H1 (cell line): ENCODE measurements around the gene SMURF2. TPM values are rescaled to one million over a fixed set of nuclear protein-coding genes. Genes with fewer than 3 reads are reported as not detected.

ENCODE experiments used
- CTCF ChIA-PET: fragments of 300-600 bp; sonication (Branson Sonifier 250); formaldehyde crosslinking; loops from one replicate; lab custom pipeline; 2021; ENCODE audit not compliant: partially characterized antibody; lab: Charles Lee
- POLR2A ChIA-PET: fragments of 300-600 bp; sonication (Branson Sonifier 250); formaldehyde crosslinking; loops from one replicate; lab custom pipeline; 2021; ENCODE audit warnings: inconsistent platforms; ENCODE audit not compliant: partially characterized antibody; lab: Charles Lee
- DNase-seq, 2 experiments: peaks; one replicate each; pipeline versions ENCODE4 v3.0.0 to v3.0.0-alpha.2; 2010 to 2022; ENCODE audit warnings: low spot score in 2 of 2, low read depth in 1 of 2, mixed read lengths in 1 of 2
- FAIRE-seq: peaks from 2 replicates; lab custom pipeline; 2011; peaks lifted over from hg19 to GRCh38; lab: Jason Lieb, UNC
- H2AFZ ChIP-seq: 2 replicates; pipeline ENCODE4 v1.8.1; 2012; ENCODE audit warnings: low read length, inconsistent platforms
- H2AK5ac ChIP-seq: 2 replicates; pipeline ENCODE4 v1.6.1; 2013; ENCODE audit warnings: low read depth, low read length
- H2BK120ac ChIP-seq: replicated peaks from 2 replicates; pipeline ENCODE3; 2013; ENCODE audit warnings: low read depth, low read length, inconsistent platforms
- H2BK12ac ChIP-seq: 2 replicates; pipeline ENCODE4 v1.6.1; 2013; ENCODE audit warnings: low read depth, low read length
- H2BK15ac ChIP-seq: 2 replicates; pipeline ENCODE4 v1.6.1; 2013; ENCODE audit warnings: low read length
- H2BK20ac ChIP-seq: 2 replicates; pipeline ENCODE4 v1.6.1; 2013; ENCODE audit warnings: low read length
- H2BK5ac ChIP-seq: 2 replicates; pipeline ENCODE4 v1.6.1; 2013; ENCODE audit warnings: low read depth, low read length
- H3K14ac ChIP-seq: 2 replicates; pipeline ENCODE4 v1.6.1; 2013; ENCODE audit warnings: inconsistent platforms; ENCODE audit not compliant: insufficient read length
- H3K18ac ChIP-seq: 2 replicates; pipeline ENCODE4 v1.6.1; 2013; ENCODE audit warnings: low read length; ENCODE audit errors: extremely low read depth
- H3K23ac ChIP-seq: 2 replicates; pipeline ENCODE4 v1.6.1; 2013; ENCODE audit warnings: inconsistent platforms; ENCODE audit not compliant: insufficient read length
- H3K23me2 ChIP-seq: 2 replicates; pipeline ENCODE4 v1.6.1; 2013; ENCODE audit warnings: low read depth, low read length
- H3K27ac ChIP-seq: 2 replicates; pipeline ENCODE4 v1.6.1; 2011; ENCODE audit warnings: low read depth, low read length, inconsistent platforms
- H3K27me3 ChIP-seq, 4 experiments: replicated peaks in 1 of 4; 1 replicate in 1 of 4; 2 replicates in 3 of 4; pipeline versions ENCODE4 v1.6.1 to v1.8.1; 2011 to 2013; ENCODE audit warnings: low read length in 3 of 4, mild to moderate bottlenecking in 3 of 4, inconsistent platforms in 2 of 4, mixed read lengths in 2 of 4, moderate library complexity in 1 of 4; ENCODE audit not compliant: control insufficient read depth in 3 of 4, insufficient read depth in 3 of 4; ENCODE audit errors: extremely low read depth in 1 of 4
- H3K36me3 ChIP-seq, 4 experiments: 2 replicates each; pipeline versions ENCODE4 v1.6.1 to v1.8.1; 2011 to 2013; ENCODE audit warnings: mild to moderate bottlenecking in 4 of 4, low read length in 3 of 4, moderate library complexity in 2 of 4, control low read depth in 1 of 4, inconsistent platforms in 1 of 4; ENCODE audit not compliant: insufficient read depth in 4 of 4, control insufficient read depth in 2 of 4
- H3K4ac ChIP-seq: replicated peaks from 2 replicates; pipeline ENCODE3; 2013; ENCODE audit warnings: low read length, low read depth, mixed read lengths, inconsistent platforms; ENCODE audit not compliant: insufficient read length
- H3K4me1 ChIP-seq, 4 experiments: replicated peaks in 1 of 4; 1 replicate in 1 of 4; 2 replicates in 3 of 4; pipeline versions ENCODE4 v1.6.1 to v1.8.1; 2011 to 2013; ENCODE audit warnings: low read length in 3 of 4, inconsistent platforms in 2 of 4, mixed read lengths in 1 of 4; ENCODE audit not compliant: insufficient read depth in 4 of 4, control insufficient read depth in 3 of 4
- H3K4me2 ChIP-seq, 2 experiments: 2 replicates each; pipeline versions ENCODE4 v1.6.1 to v1.8.1; 2011 to 2013; ENCODE audit warnings: low read depth in 2 of 2, low read length in 2 of 2, control low read depth in 1 of 2, inconsistent platforms in 1 of 2, mild to moderate bottlenecking in 1 of 2; ENCODE audit not compliant: insufficient read depth in 1 of 2
- H3K4me3 ChIP-seq, 4 experiments: fragments of 200-600, 300-600 bp in 1 of 4; sonication (generic), shearing (Covaris generic), sonication (Bioruptor Twin) in 1 of 4; 2 replicates each; pipeline versions ENCODE4 v1.5.1 to v1.8.1; 2011 to 2016; ENCODE audit warnings: low read length in 4 of 4, low read depth in 3 of 4, control low read depth in 2 of 4, inconsistent platforms in 2 of 4, mild to moderate bottlenecking in 2 of 4, mixed read lengths in 1 of 4, moderate library complexity in 1 of 4; ENCODE audit not compliant: insufficient read depth in 2 of 4; ENCODE audit errors: extremely low read depth in 1 of 4
- H3K56ac ChIP-seq: replicated peaks from 2 replicates; pipeline ENCODE3; 2013; ENCODE audit warnings: low read depth, mild to moderate bottlenecking, mixed read lengths, low read length, inconsistent platforms; ENCODE audit not compliant: insufficient read length
- H3K79me1 ChIP-seq: 2 replicates; pipeline ENCODE4 v1.6.1; 2013; ENCODE audit warnings: low read depth, low read length, control low read depth
- H3K79me2 ChIP-seq, 2 experiments: 2 replicates each; pipeline versions ENCODE4 v1.6.1 to v1.8.1; 2012 to 2013; ENCODE audit warnings: low read length in 2 of 2, mild to moderate bottlenecking in 2 of 2, inconsistent platforms in 1 of 2; ENCODE audit not compliant: insufficient read depth in 2 of 2, control insufficient read depth in 1 of 2
- H3K9ac ChIP-seq, 4 experiments: replicated peaks in 1 of 4; 1 replicate in 1 of 4; 2 replicates in 3 of 4; pipeline versions ENCODE4 v1.6.1 to v1.8.1; 2011 to 2013; ENCODE audit warnings: low read depth in 3 of 4, low read length in 3 of 4, control low read depth in 2 of 4, mild to moderate bottlenecking in 2 of 4, moderate library complexity in 2 of 4, inconsistent platforms in 1 of 4; ENCODE audit errors: extremely low read depth in 1 of 4
- H3K9me3 ChIP-seq, 2 experiments: 2 replicates each; pipeline versions ENCODE4 v1.6.1 to v1.8.1; 2012 to 2013; ENCODE audit warnings: mild to moderate bottlenecking in 2 of 2, moderate library complexity in 2 of 2, control low read depth in 1 of 2, inconsistent platforms in 1 of 2, low read depth in 1 of 2, low read length in 1 of 2, mixed read lengths in 1 of 2; ENCODE audit not compliant: insufficient read depth in 2 of 2
- H4K20me1 ChIP-seq, 2 experiments: replicated peaks in 1 of 2; 2 replicates each; pipeline versions ENCODE3 to v1.8.1; 2011 to 2013; ENCODE audit warnings: inconsistent platforms in 2 of 2, low read length in 2 of 2, mild to moderate bottlenecking in 1 of 2; ENCODE audit not compliant: insufficient read depth in 2 of 2, control insufficient read depth in 1 of 2
- H4K5ac ChIP-seq: 2 replicates; pipeline ENCODE4 v1.6.1; 2013; ENCODE audit warnings: low read length, low read depth, mixed read lengths, inconsistent platforms; ENCODE audit not compliant: insufficient read length
- H4K8ac ChIP-seq: 2 replicates; pipeline ENCODE4 v1.8.0; 2013; ENCODE audit warnings: mild to moderate bottlenecking, moderate library complexity, low read length, inconsistent platforms; ENCODE audit not compliant: insufficient read depth; ENCODE audit errors: extremely low read depth
- H4K91ac ChIP-seq: replicated peaks from 2 replicates; pipeline ENCODE3; 2013; ENCODE audit warnings: low read length, mixed read lengths, inconsistent platforms; ENCODE audit not compliant: insufficient read length
- BCL11A ChIP-seq, 2 experiments: IDR thresholded peaks; one replicate each; pipeline ENCODE4 v1.6.1; 2011; ENCODE audit warnings: low read depth in 2 of 2, low read length in 2 of 2, mild to moderate bottlenecking in 2 of 2
- CEBPB ChIP-seq: IDR thresholded peaks from 2 replicates; pipeline ENCODE4 v1.6.1; 2012; ENCODE audit warnings: low read depth, low read length
- HDAC6 ChIP-seq: IDR thresholded peaks from one replicate; pipeline ENCODE4 v1.7.1; 2012; ENCODE audit warnings: low read depth, mild to moderate bottlenecking, inconsistent platforms, low read length, moderate library complexity
- KDM1A ChIP-seq: fragments of 200-600, 300-600 bp; sonication (generic); IDR thresholded peaks from 2 replicates; pipeline ENCODE4 v1.7.1; 2016; ENCODE audit warnings: mild to moderate bottlenecking, low read length, borderline replicate concordance
- KDM4A ChIP-seq: IDR thresholded peaks from one replicate; pipeline ENCODE4 v1.7.1; 2012; ENCODE audit warnings: low read depth, mild to moderate bottlenecking, moderate library complexity, low read length, inconsistent platforms; ENCODE audit not compliant: severe bottlenecking
- NANOG ChIP-seq: IDR thresholded peaks from 2 replicates; pipeline ENCODE4 v1.6.1; 2011; ENCODE audit warnings: low read length, low read depth, mild to moderate bottlenecking, inconsistent platforms; ENCODE audit not compliant: insufficient read depth, poor library complexity, severe bottlenecking
- SAP30 ChIP-seq: fragments of 300-600 bp; sonication (generic); IDR thresholded peaks from 2 replicates; pipeline ENCODE4 v1.7.1; 2012; ENCODE audit warnings: low read length, moderate library complexity, mild to moderate bottlenecking, inconsistent platforms; ENCODE audit not compliant: insufficient read depth, insufficient replicate concordance
- SP1 ChIP-seq: IDR thresholded peaks from 2 replicates; pipeline ENCODE4 v1.6.1; 2011; ENCODE audit warnings: low read depth, low read length
- SRF ChIP-seq: IDR thresholded peaks from 2 replicates; pipeline ENCODE4 v1.6.1; 2011; ENCODE audit warnings: mild to moderate bottlenecking, low read depth, low read length, moderate library complexity
- SUZ12 ChIP-seq: fragments of 200-600 bp; sonication (generic); IDR thresholded peaks from 2 replicates; pipeline ENCODE4 v1.6.1; 2012; ENCODE audit warnings: mild to moderate bottlenecking, inconsistent platforms, low read length, moderate library complexity, mixed read lengths
- TBP ChIP-seq: IDR thresholded peaks from 2 replicates; pipeline ENCODE4 v1.6.1; 2011; ENCODE audit warnings: low read depth, low read length, improper control_type of control experiment
- WGBS, 2 experiments: shearing (Covaris generic) in 1 of 2; methylation state at CpG; one replicate each; pipeline versions ENCODE4 v1.1.6 to v1.1.7; 2013 to 2015; ENCODE audit warnings: low lambda C conversion rate in 2 of 2, mixed read lengths in 2 of 2, inconsistent platforms in 1 of 2, low coverage in 1 of 2, missing lambda C conversion rate in 1 of 2; ENCODE audit not compliant: insufficient replicate concordance in 2 of 2, insufficient coverage in 1 of 2, insufficient read length in 1 of 2; ENCODE audit errors: extremely low coverage in 1 of 2, missing lambda C conversion rate in 1 of 2; 5-methylcytosine and 5-hydroxymethylcytosine counted together
- polyA plus RNA-seq, 7 experiments: library from polyadenylated mRNA; depleted of rRNA in 3 of 7; stranded (reverse) in 5 of 7; unstranded in 2 of 7; fragments of >200 nt in 5 of 7; fragments of 200-250 nt in 2 of 7; gene quantifications; 1 replicate in 5 of 7; 2 replicates in 1 of 7; 4 replicates in 1 of 7; pipeline versions ENCODE4 v1.2.1 to v1.2.3, GENCODE V29; 2011 to 2013; ENCODE audit warnings: missing spikeins in 2 of 7, mixed read lengths in 2 of 7
- total RNA-seq: library from RNA; stranded (reverse); fragmentation: NEBNext Ultra II Directional; extraction: Animal tissue kit (Norgen Biotek cat#: 25700); gene quantifications from 2 replicates; pipeline ENCODE4 v1.2.1, GENCODE V29; 2021

The SMURF2 gene
- total and polyA plus RNA-seq, 2 of the 8 experiments (the other 6 are each of a cell fraction or from before 2014, with no cell fraction given), result 7.2 to 29.2 TPM

GRCh38 chr17:64564098-64564497 lies 98.0 kb downstream of the SMURF2 start:
- Histone ChIP-seq H3K4me1 (no peaks in the 10 kb centered on the region), H2BK20ac (no peak overlapping the region), H2AFZ (no peak overlapping the region), H2AK5ac (no peak overlapping the region), H3K36me3 (peaks cover 0 to 19% (median 2%) of the 10 kb centered on the region in 4 experiments; a peak in 4 of 8 replicates), H4K20me1 (no peaks in the 10 kb centered on the region), H4K91ac (no peak overlapping the region), H3K23ac (no peak overlapping the region), H3K4ac (no peak overlapping the region), H3K79me2 (no peaks in the 10 kb centered on the region), H4K8ac (no peak overlapping the region), H3K27me3 (no peaks in the 10 kb centered on the region), H2BK15ac (no peak overlapping the region), H3K14ac (no peak overlapping the region), H3K23me2 (no peaks in the 10 kb centered on the region), H2BK120ac (no peak overlapping the region), H3K56ac (no peak overlapping the region), H3K9me3 (no peaks in the 10 kb centered on the region), H3K18ac (no peak overlapping the region), H2BK12ac (no peak overlapping the region), H4K5ac (no peak overlapping the region), H2BK5ac (no peak overlapping the region), H3K4me2 (no peak overlapping the region), H3K27ac (no peak overlapping the region), H3K79me1 (no peaks in the 10 kb centered on the region), H3K4me3 (no peak overlapping the region), H3K9ac (no peak overlapping the region)
- 65% methylated on average over 1 of the region's 1 CpG; no CpG with 5 or more reads in 1 of the 2 experiments for WGBS, 2 experiments
- POLR2A ChIA-PET, result interaction anchor here (0.8 kb wide), 1 partner anchor 59 kb away, joined by 5 read pairs; no protein-coding TSS in a partner anchor
- TF ChIP-seq NANOG, result no peak
- no peak for TF ChIP-seq BCL11A (IDR thresholded peaks at IDR 0.05; ENCODE audit: low read depth in 2 of 2, low read length in 2 of 2)
- TF ChIP-seq TBP, result no peak
- TF ChIP-seq SUZ12, result no peak
- TF ChIP-seq HDAC6, result no peak
- TF ChIP-seq KDM4A, result no peak
- no peak for TF ChIP-seq SAP30
- TF ChIP-seq KDM1A, result no peak
- no peak for TF ChIP-seq CEBPB
- TF ChIP-seq SRF, result no peak
- no peak for TF ChIP-seq SP1
- CTCF ChIA-PET, result interaction anchor here (1.1 kb wide), 1 partner anchor 116 kb away, joined by 4 read pairs; no protein-coding TSS in a partner anchor
- FAIRE-seq (no peak), DNase-seq (no peak)
